ENCODE data around the gene DDX54. TPM values are rescaled to one million over a fixed set of nuclear protein-coding genes. Genes with fewer than 3 reads are reported as not detected.

DDX54 gene
- total RNA-seq, 1 donor: 40.2 TPM

DNA sequence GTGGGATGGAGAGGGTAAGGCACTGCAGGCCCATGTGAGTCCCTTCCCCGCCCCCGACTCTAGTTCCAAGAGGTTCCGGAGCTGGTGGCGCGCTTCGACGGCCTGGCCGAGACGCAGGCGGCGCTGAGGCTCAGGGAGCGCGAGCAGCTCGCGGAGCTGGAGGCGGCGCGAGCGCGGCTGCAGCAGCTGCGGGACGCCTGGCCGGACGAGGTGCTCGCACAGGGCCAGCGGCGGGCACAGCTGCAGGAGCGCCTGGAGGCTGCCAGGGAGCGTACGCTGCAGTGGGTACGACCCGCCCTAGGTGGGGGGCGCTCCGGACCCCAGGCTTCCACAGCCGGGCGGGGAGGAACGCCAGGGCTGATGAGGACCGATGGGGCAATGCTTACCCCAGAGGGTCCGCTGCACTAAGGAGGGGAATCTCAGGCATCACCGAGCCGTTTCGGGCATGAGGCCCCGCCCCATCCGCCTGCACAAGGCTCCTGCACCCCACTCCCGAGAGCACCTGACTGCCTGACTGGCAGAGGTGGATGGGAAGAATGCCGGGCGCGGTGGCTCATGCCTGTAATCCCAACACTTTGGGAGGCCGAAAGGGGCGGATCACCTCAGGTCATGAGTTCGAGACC, 30.8 kb downstream of the DDX54 start:
- Histone ChIP-seq H3K36me3 (ENCODE audit: insufficient read depth, low read length) (peaks cover 10% of the 10 kb centered on the region), H3K4me1 (ENCODE audit: insufficient read depth, low read length) (peaks cover 6% of the 10 kb centered on the region), H3K27ac (ENCODE audit: low read depth, low read length) (no peak overlapping the region), H3K27me3 (ENCODE audit: insufficient read depth, low read length) (peaks cover 49% of the 10 kb centered on the region), H3K4me3 (ENCODE audit: insufficient read depth, low read length) (peak overlapping the region; percentile 28), H3K4me2 (ENCODE audit: insufficient read depth, low read length) (peak overlapping the region; percentile 32), H3K79me2 (ENCODE audit: insufficient read depth, low read length) (no peaks in the 10 kb centered on the region), H3K9me3 (ENCODE audit: low read depth, low read length) (no peaks in the 10 kb centered on the region), H4K20me1 (ENCODE audit: insufficient read depth, low read length) (peaks cover 1% of the 10 kb centered on the region), H2AFZ (ENCODE audit: low read length) (no peak overlapping the region)
- DNase-seq (ENCODE audit: insufficient read length, low spot score, missing footprints): peak; percentile 87
- TF ChIP-seq, protein P1, sequence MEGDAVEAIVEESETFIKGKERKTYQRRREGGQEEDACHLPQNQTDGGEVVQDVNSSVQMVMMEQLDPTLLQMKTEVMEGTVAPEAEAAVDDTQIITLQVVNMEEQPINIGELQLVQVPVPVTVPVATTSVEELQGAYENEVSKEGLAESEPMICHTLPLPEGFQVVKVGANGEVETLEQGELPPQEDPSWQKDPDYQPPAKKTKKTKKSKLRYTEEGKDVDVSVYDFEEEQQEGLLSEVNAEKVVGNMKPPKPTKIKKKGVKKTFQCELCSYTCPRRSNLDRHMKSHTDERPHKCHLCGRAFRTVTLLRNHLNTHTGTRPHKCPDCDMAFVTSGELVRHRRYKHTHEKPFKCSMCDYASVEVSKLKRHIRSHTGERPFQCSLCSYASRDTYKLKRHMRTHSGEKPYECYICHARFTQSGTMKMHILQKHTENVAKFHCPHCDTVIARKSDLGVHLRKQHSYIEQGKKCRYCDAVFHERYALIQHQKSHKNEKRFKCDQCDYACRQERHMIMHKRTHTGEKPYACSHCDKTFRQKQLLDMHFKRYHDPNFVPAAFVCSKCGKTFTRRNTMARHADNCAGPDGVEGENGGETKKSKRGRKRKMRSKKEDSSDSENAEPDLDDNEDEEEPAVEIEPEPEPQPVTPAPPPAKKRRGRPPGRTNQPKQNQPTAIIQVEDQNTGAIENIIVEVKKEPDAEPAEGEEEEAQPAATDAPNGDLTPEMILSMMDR (IDR thresholded peaks at IDR 0.05; ENCODE audit: extremely low read depth, low read depth, low read length): no peak

DNA sequence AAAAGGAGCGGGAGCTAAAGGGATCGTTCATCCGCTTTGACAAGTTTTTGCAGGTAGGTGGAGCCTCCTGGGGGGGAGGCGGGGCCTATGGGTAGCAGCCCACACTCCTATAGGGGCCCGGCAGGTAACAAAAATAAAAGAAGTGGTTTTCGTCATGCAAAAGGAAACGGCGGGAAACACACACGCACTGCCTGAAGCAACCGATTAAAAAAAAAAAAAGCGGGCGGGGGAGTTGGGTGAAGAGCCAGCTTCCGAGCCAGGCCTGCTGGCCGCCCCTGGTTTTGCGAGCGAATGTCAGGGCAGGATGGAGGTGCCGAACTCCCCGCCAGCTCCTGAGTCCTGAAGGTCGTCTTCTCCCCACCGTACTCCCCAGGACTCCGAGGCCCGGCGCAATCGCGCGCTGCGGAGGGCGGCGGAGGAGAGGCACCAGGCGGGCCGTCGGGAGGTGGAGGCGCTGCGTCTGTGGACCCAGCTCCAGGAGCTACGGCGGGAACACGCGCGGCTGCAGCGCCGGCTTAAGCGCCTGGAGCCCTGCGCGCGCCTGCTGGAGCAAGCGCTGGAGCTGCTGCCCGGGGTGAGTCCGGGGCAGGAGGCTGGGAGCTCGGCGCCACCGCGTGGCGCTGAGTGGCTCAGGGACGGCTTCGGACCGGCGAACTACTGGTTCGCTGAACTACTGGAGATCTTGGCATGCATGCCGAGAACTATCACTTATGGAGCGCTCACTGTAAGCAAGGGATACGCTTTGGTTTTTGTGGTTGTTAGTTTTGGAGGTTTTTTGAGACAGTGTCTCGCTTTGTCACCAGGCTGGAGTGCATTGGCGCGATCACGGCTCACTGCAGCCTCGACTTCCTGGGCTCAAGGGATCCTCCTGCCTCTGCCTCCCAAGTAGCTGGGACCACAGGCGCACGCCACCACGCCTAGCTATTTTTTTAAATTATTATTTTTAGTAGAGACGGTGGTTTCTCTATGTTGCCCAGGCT, 32.2 kb downstream of the DDX54 start:
- H3K4me3 ChIP-seq (ENCODE audit: insufficient read depth, low read length): peak overlapping the region; percentile 58
- H3K27me3 ChIP-seq (ENCODE audit: insufficient read depth, low read length): peaks cover 49% of the 10 kb centered on the region
- peaks cover 6% of the 10 kb centered on the region for H3K4me1 ChIP-seq (ENCODE audit: insufficient read depth, low read length)
- no peaks in the 10 kb centered on the region for H4K20me1 ChIP-seq (ENCODE audit: insufficient read depth, low read length)
- H3K27ac ChIP-seq (ENCODE audit: low read depth, low read length): no peak overlapping the region
- no peaks in the 10 kb centered on the region for H3K79me2 ChIP-seq (ENCODE audit: insufficient read depth, low read length)
- H3K4me2 ChIP-seq (ENCODE audit: insufficient read depth, low read length): peak overlapping the region; percentile 75
- no peak overlapping the region for H2AFZ ChIP-seq (ENCODE audit: low read length)
- DNase-seq (ENCODE audit: insufficient read length, low spot score, missing footprints): peak; percentile 99
- H3K9me3 ChIP-seq (ENCODE audit: low read depth, low read length): no peaks in the 10 kb centered on the region
- H3K36me3 ChIP-seq (ENCODE audit: insufficient read depth, low read length): peaks cover 5% of the 10 kb centered on the region
- TF ChIP-seq, protein P1 (IDR thresholded peaks at IDR 0.05; ENCODE audit: extremely low read depth, low read depth, low read length): peak; percentile 26

DNA sequence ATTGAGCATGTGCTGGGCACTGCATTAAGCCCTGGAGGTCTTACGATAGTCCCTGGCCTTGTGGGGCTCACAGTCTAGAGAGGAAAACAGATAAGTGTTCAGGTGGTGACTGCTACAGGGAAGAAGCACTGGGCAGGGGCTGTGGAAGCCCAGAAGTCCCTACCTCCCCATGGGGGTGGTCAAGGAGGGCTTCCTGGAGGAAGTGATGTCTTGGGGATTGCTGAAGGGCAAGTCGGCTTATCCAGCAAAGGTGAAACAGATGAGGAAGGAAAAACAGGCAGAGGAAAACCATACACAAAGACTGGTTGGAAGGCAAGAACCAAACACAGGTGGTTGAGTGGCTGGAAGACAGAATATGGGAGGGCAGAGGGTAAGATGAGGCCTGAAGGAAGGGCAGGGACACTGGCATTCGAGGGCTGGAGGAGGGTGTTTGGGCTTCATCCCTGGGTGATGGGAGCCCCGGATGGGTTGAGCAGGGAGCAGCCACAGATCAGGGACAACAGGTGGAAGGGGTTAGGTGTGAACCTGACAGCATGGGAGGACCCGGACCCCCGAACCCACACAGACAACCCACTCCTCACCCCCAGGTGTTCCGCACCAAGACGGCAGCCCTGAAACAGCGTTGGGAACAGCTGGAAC, 33.0 kb downstream of the DDX54 start:
- Histone ChIP-seq H3K36me3 (ENCODE audit: insufficient read depth, low read length) (no peaks in the 10 kb centered on the region), H2AFZ (ENCODE audit: low read length) (no peak overlapping the region), H3K4me3 (ENCODE audit: insufficient read depth, low read length) (peak overlapping the region; percentile 58), H3K27me3 (ENCODE audit: insufficient read depth, low read length) (peaks cover 49% of the 10 kb centered on the region), H3K9me3 (ENCODE audit: low read depth, low read length) (no peaks in the 10 kb centered on the region), H3K27ac (ENCODE audit: low read depth, low read length) (no peak overlapping the region), H3K4me2 (ENCODE audit: insufficient read depth, low read length) (peak overlapping the region; percentile 75), H3K79me2 (ENCODE audit: insufficient read depth, low read length) (no peaks in the 10 kb centered on the region), H4K20me1 (ENCODE audit: insufficient read depth, low read length) (no peaks in the 10 kb centered on the region), H3K4me1 (ENCODE audit: insufficient read depth, low read length) (peaks cover 6% of the 10 kb centered on the region)
- TF ChIP-seq, protein P1 (IDR thresholded peaks at IDR 0.05; ENCODE audit: extremely low read depth, low read depth, low read length): no peak
- no peak for DNase-seq (ENCODE audit: insufficient read length, low spot score, missing footprints)

Data from osteoblast (primary cell).